ENCODE data around the gene PTGIR. TPM values are rescaled to one million over a fixed set of nuclear protein-coding genes. Genes with fewer than 3 reads are reported as not detected.
A peak's percentile ranks its signal among the peaks of the same experiment; 100 is the strongest.

The PTGIR gene
- total RNA-seq, 6 experiments from 2014 or later: 2.4 to 4.1 (median 3.0) TPM

DNA sequence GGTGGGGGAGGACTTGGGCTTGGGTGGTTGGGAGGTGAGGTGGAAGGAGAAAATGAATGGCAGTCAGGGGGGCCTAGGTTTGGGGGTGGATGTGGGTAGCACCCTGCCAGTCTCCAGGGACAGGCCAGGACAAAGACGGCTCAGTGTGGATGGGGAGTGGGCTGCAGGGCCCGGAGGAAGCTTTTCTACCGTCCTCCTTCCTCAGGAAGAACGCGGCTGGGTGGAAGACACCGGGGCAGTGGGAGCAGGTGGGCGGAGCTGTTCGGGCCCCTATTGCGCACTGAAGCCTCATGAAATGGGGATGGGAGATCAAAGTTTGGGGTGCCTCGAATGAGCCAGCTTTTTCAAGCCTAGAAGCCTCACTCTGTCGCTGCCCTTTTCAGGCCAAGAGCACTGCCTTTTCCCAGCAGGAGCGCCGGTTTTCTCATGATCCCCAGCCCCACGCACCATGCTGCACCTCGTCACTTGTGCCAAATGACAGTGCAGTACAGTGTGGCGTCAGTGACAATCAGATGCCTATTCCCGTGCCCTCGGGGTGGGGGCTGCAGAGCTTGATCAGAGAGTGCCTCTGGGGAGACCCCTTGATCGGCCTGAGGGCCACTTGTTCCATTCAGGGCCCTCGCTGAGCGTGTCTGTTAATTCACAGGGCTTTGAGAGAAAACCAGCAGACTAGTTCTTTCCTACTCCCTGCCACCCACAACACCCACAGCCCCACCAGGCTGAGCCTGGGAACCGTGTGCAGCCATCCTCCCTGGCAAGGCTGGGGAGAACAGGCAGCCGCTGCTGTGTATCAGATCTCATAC is 22.3 kb downstream of the PTGIR start:
- peak; percentile 32 to 61 (median 54) for DNase-seq
- intact Hi-C loops (cut with DNase I): no loop called here

DNA sequence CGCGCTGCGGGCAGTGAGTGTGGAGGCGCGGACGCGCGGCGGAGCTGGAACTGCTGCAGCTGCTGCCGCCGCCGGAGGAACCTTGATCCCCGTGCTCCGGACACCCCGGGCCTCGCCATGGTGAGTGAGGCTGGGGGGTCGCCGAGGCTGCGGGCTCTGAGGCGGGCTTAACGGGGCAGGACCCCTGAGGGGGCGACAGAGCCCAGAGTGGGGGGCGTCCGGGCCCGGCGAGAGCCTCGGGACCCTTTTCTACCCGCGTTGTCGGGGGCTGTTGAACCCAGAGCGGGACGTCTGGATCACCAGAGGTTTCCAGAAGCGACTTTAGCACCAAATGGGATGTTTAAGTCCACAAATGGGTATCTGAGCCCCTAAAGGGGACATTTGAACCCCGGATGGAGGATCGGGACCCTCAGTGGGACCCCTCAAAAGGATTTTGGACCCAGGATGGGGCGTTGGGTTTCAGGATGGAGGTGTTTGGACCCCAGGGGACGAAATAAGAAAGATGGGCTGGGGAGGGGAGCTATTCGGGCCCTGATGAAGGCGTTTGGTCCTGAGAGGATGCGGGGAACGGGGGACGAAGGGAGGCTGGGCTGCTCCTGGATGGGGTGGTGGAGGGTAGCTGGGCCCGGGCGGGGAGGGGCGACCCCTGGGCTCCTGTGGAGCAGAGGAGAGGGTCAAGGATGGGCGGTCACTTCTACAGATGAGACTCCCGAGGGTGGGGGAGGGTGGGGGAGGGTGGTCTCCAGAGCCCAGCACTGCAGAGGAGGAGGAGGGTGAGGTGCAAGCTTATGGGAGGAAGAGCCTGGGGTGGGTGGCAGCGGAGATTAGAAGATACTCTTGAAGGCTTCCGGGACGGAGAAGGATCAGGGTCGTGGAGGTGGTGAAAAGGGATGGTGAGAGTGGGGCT is 23.3 kb downstream of the PTGIR start, which contains the start of gene CALM3:
Gene CALM3 (plus strand): TSS at position 13 of the 907 bp plus-strand sequence. CDS start 105 bp downstream, at position 118.
- intact Hi-C loops (cut with DNase I): no loop called here
- Histone ChIP-seq H3K4me3 (peak within 1 kb of the TSS; percentile 99 to 100 (median 100)), H3K9me3 (no peaks in the 10 kb centered on the region), H3K4me1 (peaks cover 0 to 40% (median 14%) of the 10 kb centered on the region in 4 donors), H3K27me3 (no peaks in the 10 kb centered on the region), H3K27ac (peak within 1 kb of the TSS; percentile 95 to 100 (median 98)), H3K36me3 (peaks cover 0 to 4% (median 0%) of the 10 kb centered on the region in 4 donors)
- DNase-seq: peak; percentile 41 to 69 (median 51)
- peak; percentile 90 for TF ChIP-seq POLR2A (IDR thresholded peaks at IDR 0.05)
- TF ChIP-seq, protein P1, sequence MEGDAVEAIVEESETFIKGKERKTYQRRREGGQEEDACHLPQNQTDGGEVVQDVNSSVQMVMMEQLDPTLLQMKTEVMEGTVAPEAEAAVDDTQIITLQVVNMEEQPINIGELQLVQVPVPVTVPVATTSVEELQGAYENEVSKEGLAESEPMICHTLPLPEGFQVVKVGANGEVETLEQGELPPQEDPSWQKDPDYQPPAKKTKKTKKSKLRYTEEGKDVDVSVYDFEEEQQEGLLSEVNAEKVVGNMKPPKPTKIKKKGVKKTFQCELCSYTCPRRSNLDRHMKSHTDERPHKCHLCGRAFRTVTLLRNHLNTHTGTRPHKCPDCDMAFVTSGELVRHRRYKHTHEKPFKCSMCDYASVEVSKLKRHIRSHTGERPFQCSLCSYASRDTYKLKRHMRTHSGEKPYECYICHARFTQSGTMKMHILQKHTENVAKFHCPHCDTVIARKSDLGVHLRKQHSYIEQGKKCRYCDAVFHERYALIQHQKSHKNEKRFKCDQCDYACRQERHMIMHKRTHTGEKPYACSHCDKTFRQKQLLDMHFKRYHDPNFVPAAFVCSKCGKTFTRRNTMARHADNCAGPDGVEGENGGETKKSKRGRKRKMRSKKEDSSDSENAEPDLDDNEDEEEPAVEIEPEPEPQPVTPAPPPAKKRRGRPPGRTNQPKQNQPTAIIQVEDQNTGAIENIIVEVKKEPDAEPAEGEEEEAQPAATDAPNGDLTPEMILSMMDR (IDR thresholded peaks at IDR 0.05): no peak
- no peak for ATAC-seq
- under 1% methylated on average over 27 of the region's 51 CpGs for WGBS (ENCODE audit: insufficient coverage, low coverage, low lambda C conversion rate, missing lambda C conversion rate)

More for the DNA sequence above, 22.3 kb downstream of the PTGIR start:
- H3K27me3 ChIP-seq: no peaks in the 10 kb centered on the region
- ATAC-seq: peak in 3 of 4 donors; percentile 0
- 37% methylated on average over 3 of the region's 23 CpGs for WGBS (ENCODE audit: insufficient coverage, low coverage, low lambda C conversion rate, missing lambda C conversion rate)
- TF ChIP-seq POLR2A (IDR thresholded peaks at IDR 0.05): no peak
- TF ChIP-seq, protein P1 (IDR thresholded peaks at IDR 0.05): no peak
- H3K27ac ChIP-seq: peak overlapping the region; percentile 81 to 100 (median 92)
- H3K9me3 ChIP-seq: no peaks in the 10 kb centered on the region
- H3K4me1 ChIP-seq: peaks cover 0 to 45% (median 14%) of the 10 kb centered on the region in 4 donors
- H3K4me3 ChIP-seq: peak overlapping the region; percentile 99 to 100 (median 100)
- H3K36me3 ChIP-seq: peaks cover 0 to 12% (median 3%) of the 10 kb centered on the region in 4 donors

DNA sequence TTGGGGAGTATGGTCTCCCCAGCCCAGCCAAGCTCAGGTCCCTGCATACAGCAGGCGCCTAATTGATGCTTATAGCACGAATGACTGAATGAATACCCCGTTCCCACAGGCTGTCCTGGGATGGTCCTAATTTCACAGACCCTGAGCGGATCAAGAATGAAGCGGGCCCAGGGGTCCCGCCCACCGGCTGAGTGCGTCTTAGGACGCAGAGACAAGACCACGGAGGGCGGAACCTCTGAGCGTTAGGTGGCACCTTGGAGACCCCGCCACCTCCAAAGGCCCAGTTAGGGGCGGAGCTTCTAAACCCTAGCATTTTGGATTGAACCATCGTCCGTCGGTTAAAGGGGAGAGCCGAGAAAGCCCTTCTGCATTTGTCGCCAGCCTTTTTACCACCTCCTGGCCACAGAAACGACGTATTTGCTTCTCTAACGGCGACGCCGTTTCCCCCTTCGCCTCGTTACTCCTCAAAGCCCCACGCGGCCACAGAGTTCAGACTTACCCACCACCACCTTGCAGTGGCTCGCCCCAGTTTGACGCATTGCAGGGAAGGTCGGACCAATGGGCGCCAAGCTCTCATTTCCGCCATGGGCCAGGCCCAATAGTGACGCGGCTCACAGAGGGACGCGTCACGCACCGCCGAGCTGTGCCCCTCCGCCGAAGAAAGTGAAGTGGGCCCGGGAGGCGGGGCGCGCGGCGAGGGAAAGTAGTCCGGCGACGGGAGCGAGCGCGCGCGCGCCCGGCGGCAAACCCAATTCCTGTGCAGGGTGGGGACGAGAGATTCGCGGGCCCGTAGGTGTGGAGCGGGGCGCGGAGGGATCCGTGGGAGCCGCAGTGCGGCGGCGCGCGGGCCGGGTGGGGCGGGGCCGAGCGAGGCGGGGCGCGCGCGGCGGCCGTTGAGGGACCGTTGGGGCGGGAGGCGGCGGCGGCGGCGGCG is 24.2 kb downstream of the PTGIR start:
- WGBS (ENCODE audit: insufficient coverage, low coverage, low lambda C conversion rate, missing lambda C conversion rate): under 1% methylated on average over 16 of the region's 93 CpGs
- H3K27me3 ChIP-seq: no peaks in the 10 kb centered on the region
- peak overlapping the region; percentile 95 to 100 (median 98) for H3K27ac ChIP-seq
- peak; percentile 96 to 98 (median 96) for DNase-seq
- H3K36me3 ChIP-seq: no peaks in the 10 kb centered on the region
- H3K9me3 ChIP-seq: no peaks in the 10 kb centered on the region
- TF ChIP-seq POLR2A (IDR thresholded peaks at IDR 0.05): peak; percentile 76
- TF ChIP-seq, protein P1 (IDR thresholded peaks at IDR 0.05): no peak
- peak overlapping the region; percentile 99 to 100 (median 100) for H3K4me3 ChIP-seq
- intact Hi-C loops (cut with DNase I): no loop called here
- H3K4me1 ChIP-seq: peaks cover 0 to 31% (median 11%) of the 10 kb centered on the region in 4 donors
- peak; percentile 79 to 87 (median 84) for ATAC-seq
